AG09309 (cell line): Measurements from ENCODE around the gene PXT1.
A peak's percentile ranks its signal among the peaks of the same experiment; 100 is the strongest.
"Not testable (repeated sequence)": the region's sequence is repeated elsewhere in the genome, so short reads cannot be mapped to it uniquely, and the experiment has no call there.

ENCODE experiments used
- DNase-seq: peaks from one replicate; pipeline ENCODE4 v3.0.0-alpha.2; 2010; ENCODE audit warnings: low read depth
- H3K4me3 ChIP-seq: 2 replicates; pipeline ENCODE4 v1.5.1; 2011; ENCODE audit warnings: mild to moderate bottlenecking, low read depth, low read length, moderate library complexity; ENCODE audit not compliant: control insufficient read depth
- CTCF ChIP-seq: IDR thresholded peaks from 2 replicates; pipeline ENCODE4 v1.5.1; 2011; ENCODE audit warnings: mild to moderate bottlenecking, low read depth, low read length, inconsistent platforms; ENCODE audit not compliant: insufficient read depth, control insufficient read depth; ENCODE audit errors: missing control alignments

Gene PXT1

GRCh38 chr6:36461646-36462045 lies 19.0 kb upstream of the PXT1 start:
- H3K4me3 ChIP-seq = no peak overlapping the region
- no peak for TF ChIP-seq CTCF
- no peak for DNase-seq

- TF ChIP-seq CTCF = no peak
- no peak for DNase-seq
- H3K4me3 ChIP-seq = no peak overlapping the region
Measured at GRCh38 chr6:36460916-36461315, 18.3 kb upstream of the PXT1 start.

- H3K4me3 ChIP-seq = no peak overlapping the region
- TF ChIP-seq CTCF = no peak
- DNase-seq = no peak
Measured at GRCh38 chr6:36459501-36459900, 16.8 kb upstream of the PXT1 start.

GRCh38 chr6:36455486-36456027 lies 12.9 kb upstream of the PXT1 start:
- DNase-seq = no peak
- TF ChIP-seq CTCF = no peak
- H3K4me3 ChIP-seq = no peak overlapping the region

- not testable (repeated sequence) for DNase-seq, H3K4me3 ChIP-seq
Measured at GRCh38 chr6:36452897-36453296, 10.2 kb upstream of the PXT1 start.

- DNase-seq, H3K4me3 ChIP-seq: not testable (repeated sequence)
Measured at GRCh38 chr6:36449173-36449572, 6.5 kb upstream of the PXT1 start.

- DNase-seq = no peak
- TF ChIP-seq CTCF = no peak
- no peak overlapping the region for H3K4me3 ChIP-seq
Measured at GRCh38 chr6:36445621-36446020, 3.0 kb upstream of the PXT1 start.

GRCh38 chr6:36444470-36444869 lies 1.8 kb upstream of the PXT1 start:
- H3K4me3 ChIP-seq = peak overlapping the region; percentile 83
- peak; percentile 49 for DNase-seq
- TF ChIP-seq CTCF = no peak
